ENCODE measurements around the gene RPS29. TPM values are rescaled to one million over a fixed set of nuclear protein-coding genes. Genes with fewer than 3 reads are reported as not detected.
"Not testable (repeated sequence)": the region's sequence is repeated elsewhere in the genome, so short reads cannot be mapped to it uniquely, and the experiment has no call there.

Gene RPS29
- polyA plus RNA-seq (ENCODE audit: insufficient read length in 12 of 12), result 1,000 to 10,000 TPM in 10 of 12 donors, 100 to 1,000 TPM in 1, not detected in 1; 665 to 2,428 (median 1,937) TPM
- long read RNA-seq, donor 1, full-length matches to known transcripts, result 3,612 of 3,643 reads
- long read RNA-seq, donor 1, partial matches to known transcripts, result 31 of 3,643 reads
- long read RNA-seq, donor 1, other reads (novel, unspliced or antisense), result 0 of 3,643 reads
- long read RNA-seq, donor 2, full-length matches to known transcripts, result 4,026 of 4,048 reads
- long read RNA-seq, donor 2, partial matches to known transcripts, result 22 of 4,048 reads
- long read RNA-seq, donor 2, other reads (novel, unspliced or antisense), result 0 of 4,048 reads
- long read RNA-seq, donor 3, full-length matches to known transcripts, result 1,284 of 1,284 reads
- long read RNA-seq, donor 3, partial matches to known transcripts, result 0 of 1,284 reads
- long read RNA-seq, donor 3, other reads (novel, unspliced or antisense), result 0 of 1,284 reads
- long read RNA-seq, donor 4, full-length matches to known transcripts, result 1,341 of 1,346 reads
- long read RNA-seq, donor 4, partial matches to known transcripts, result 5 of 1,346 reads
- long read RNA-seq, donor 4, other reads (novel, unspliced or antisense), result 0 of 1,346 reads
- long read RNA-seq, donor 5, full-length matches to known transcripts, result 3,012 of 3,025 reads
- long read RNA-seq, donor 5, partial matches to known transcripts, result 13 of 3,025 reads
- long read RNA-seq, donor 5, other reads (novel, unspliced or antisense), result 0 of 3,025 reads
- long read RNA-seq, donor 6, full-length matches to known transcripts, result 1,582 of 1,582 reads
- long read RNA-seq, donor 6, partial matches to known transcripts, result 0 of 1,582 reads
- long read RNA-seq, donor 6, other reads (novel, unspliced or antisense), result 0 of 1,582 reads
- long read RNA-seq, donor 7, full-length matches to known transcripts, result 1,443 of 1,451 reads
- long read RNA-seq, donor 7, partial matches to known transcripts, result 8 of 1,451 reads
- long read RNA-seq, donor 7, other reads (novel, unspliced or antisense), result 0 of 1,451 reads
- long read RNA-seq, donor 8, full-length matches to known transcripts, result 2,779 of 2,796 reads
- long read RNA-seq, donor 8, partial matches to known transcripts, result 17 of 2,796 reads
- long read RNA-seq, donor 8, other reads (novel, unspliced or antisense), result 0 of 2,796 reads
- long read RNA-seq, donor 9, full-length matches to known transcripts, result 2,151 of 2,151 reads
- long read RNA-seq, donor 9, partial matches to known transcripts, result 0 of 2,151 reads
- long read RNA-seq, donor 9, other reads (novel, unspliced or antisense), result 0 of 2,151 reads
- long read RNA-seq, donor 10, full-length matches to known transcripts, result 2,350 of 2,357 reads
- long read RNA-seq, donor 10, partial matches to known transcripts, result 7 of 2,357 reads
- long read RNA-seq, donor 10, other reads (novel, unspliced or antisense), result 0 of 2,357 reads
- long read RNA-seq, donor 11, full-length matches to known transcripts, result 3,438 of 3,461 reads
- long read RNA-seq, donor 11, partial matches to known transcripts, result 18 of 3,461 reads
- long read RNA-seq, donor 11, other reads (novel, unspliced or antisense), result 5 of 3,461 reads

DNA sequence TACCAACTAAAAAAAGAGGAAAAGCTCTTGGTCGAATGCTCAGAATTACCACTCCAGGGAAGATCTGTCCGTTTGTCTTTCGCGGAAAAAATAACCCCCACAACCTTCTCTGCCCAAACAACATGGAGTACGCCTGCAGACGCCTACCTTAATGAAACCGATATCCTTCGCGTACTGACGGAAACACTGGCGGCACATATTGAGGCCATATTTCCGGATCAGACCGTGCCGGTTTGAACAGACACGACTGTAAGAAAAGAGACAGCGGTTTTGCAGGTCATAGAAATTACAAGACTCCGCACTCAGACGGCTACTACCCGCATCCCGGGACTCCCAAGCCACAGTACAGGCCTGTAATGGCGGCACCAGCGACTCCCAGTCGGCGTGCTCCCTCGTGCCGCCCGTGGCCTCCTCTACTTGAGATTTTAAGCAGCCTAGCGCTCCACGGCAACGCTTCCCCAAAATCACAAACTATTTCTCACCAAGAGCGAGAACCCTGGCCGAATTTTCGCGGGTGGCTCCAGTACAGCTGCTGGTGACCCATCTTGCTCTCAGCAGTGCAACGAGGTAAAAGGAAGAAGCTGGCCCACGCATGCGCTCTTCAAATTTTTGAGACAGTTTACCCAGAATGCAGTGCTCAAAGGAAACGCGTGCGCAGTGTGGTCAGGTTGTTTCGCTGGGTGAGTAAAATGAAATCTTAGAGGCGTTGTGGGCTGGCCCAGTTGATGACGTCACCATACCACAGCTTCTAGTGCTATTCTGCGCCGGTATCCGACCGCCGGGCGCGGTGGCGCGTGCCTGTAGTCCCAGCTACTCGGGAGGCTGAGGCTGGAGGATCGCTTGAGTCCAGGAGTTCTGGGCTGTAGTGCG, at the start of gene RPS29:
Gene RPS29 (minus strand): TSS at position 578 of the 870 bp plus-strand sequence. CDS start 34 bp downstream, at position 544.
- peak; percentile 100 for DNase-seq

DNA sequence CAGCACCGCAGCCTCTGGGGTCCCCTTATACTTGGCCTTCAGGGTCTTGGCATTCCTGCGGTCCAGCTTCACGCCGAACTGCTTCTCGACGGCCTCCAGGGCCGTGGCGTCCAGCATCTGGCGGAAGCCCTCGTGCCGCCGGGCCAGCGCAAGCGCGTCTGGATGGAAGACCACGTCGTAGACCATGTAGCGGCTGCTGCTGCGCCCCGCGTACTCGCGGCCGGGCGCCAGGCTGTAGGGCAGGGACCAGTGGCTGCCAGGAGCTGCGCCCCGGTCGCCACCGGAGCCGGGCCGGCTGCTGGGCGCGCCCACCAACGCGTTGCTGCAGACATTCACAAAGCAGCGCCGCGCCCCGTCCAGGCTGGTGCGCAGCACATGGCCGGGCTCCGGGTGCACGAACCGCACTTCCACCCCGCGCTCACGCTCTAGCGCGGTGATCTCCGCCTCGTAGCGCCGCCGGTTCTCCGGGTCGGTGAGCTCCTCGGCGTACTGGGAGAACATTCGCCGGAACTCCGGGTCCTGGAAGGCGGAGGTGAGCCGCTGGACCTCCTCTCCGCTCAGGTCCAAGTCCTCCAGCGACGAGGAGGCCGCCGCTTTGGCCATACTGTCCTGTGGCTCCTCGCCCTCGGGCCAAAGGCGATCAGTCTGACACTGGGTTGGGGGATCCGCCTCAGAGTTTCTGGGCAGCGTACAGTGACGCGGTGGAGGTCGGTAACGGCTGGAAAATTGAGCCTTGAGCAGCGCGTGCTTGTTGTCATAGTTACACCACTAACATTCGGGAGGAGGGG, 48.6 kb upstream of the RPS29 start, which contains the start of gene DNAAF2:
Gene DNAAF2 (minus strand): TSS at position 698 of the 788 bp plus-strand sequence. CDS start 95 bp downstream, at position 603.
- DNase-seq, result peak; percentile 76

DNA sequence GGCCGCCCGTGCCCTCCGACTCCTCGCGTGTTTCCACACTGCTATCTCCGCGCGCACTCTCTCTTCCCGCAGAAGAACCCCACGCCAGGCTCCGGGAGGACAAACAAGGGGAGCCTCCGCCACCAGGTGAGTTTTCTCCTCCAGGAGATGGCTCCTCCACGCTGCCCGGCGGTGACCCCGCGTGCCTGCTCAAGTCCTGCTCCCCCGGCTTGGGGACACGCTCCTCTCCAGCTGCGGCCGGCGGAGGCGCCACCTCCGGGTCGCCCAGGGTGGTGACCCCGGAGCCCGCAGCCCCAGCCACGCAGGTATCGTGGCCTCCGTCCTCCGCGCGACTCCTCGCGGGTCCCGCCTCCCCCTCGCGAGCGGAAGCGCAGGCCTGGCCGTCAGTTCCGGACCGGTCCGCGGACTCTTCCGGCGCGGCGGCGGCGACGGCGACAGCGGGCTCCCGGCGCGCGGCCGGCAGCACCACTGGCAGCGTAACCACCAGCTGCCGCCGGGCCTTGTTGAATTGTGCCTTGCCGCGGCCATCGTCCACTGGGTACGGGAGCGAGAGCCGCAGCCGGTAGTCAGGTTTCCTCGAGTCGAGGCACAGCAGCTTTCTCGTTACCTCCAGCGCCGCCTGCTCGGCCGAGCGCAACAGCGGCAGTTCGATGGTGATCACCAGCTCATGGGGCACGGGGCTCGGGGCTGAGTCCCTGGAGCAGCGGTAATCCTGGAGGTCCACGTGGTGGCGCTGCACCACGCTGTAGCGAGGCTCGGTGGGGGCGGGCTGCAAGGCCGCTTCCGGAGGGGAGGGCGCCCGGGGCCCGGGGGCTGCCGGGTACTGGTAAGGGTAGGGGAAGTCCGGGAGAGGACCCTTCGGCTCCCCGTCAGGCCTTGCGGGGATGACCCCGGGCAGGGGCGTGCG, 47.7 kb upstream of the RPS29 start:
- peak; percentile 96 for DNase-seq

DNA sequence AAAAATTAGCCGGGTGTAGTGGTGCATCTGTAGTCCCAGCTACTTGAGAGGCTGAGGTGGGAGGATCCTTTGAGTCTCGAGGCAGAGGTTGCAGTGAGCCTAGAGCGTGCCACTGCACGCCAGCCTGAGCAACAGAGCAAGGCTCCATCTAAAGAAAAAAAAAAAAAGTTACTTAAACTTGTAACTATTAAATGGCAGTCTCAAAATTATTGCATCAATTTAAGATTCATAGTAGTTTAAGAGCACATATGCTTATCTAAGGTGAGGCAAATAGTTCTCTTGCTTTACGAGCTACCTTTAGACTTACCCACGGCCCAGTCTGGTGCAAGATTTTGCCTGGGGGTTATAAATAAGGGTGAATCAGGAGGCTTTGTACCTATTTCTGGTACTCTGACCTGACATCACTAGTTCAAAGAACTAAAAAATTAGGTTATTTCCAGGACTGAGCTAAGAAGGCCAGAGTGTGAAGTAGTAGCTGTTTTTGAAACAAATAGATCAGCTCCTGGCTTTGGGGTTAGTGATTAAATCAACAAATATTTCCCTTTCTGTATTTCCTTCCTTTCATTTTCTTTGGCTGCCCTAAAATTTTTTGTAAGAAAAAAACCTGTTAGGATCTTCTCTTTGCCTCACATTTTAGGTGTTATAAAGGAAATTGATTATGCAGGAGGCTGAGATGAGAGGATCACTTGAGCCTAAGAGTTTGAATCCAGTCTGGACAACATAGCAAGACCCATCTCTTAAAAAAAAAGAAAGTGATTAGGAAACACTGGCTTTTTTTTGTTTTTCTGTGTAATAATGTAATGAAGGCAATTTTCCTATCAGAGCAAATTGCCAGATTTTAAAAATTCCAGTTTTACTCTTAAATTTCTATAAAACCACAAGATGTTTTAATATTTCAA, 38.0 kb upstream of the RPS29 start:
- DNase-seq, result no peak

DNA sequence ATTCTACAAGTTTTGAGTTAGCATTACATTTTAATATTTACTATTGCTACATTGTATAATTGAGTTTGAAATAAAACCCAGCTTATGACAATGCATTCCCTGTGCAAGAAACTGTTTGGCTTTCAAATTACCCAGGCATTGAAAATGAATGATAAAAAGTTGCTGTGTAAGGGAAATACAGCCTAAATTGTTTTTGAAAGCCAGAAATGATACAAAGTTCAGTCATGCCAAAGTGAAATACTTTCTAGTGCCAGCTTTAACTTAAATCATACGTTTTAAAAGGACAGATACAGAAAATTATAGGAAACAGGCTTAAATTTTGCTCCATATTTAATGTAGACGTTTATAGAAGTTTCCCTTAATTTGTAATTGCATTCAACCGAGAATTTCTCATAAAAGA, 37.2 kb upstream of the RPS29 start:
- no peak for DNase-seq

DNA sequence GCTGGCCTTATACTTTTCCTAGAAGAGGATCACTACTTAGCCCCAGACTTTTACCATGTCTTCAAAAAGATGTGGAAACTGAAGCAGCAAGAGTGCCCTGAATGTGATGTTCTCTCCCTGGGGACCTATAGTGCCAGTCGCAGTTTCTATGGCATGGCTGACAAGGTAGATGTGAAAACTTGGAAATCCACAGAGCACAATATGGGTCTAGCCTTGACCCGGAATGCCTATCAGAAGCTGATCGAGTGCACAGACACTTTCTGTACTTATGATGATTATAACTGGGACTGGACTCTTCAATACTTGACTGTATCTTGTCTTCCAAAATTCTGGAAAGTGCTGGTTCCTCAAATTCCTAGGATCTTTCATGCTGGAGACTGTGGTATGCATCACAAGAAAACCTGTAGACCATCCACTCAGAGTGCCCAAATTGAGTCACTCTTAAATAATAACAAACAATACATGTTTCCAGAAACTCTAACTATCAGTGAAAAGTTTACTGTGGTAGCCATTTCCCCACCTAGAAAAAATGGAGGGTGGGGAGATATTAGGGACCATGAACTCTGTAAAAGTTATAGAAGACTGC, 35.9 kb upstream of the RPS29 start:
- DNase-seq, result no peak

DNA sequence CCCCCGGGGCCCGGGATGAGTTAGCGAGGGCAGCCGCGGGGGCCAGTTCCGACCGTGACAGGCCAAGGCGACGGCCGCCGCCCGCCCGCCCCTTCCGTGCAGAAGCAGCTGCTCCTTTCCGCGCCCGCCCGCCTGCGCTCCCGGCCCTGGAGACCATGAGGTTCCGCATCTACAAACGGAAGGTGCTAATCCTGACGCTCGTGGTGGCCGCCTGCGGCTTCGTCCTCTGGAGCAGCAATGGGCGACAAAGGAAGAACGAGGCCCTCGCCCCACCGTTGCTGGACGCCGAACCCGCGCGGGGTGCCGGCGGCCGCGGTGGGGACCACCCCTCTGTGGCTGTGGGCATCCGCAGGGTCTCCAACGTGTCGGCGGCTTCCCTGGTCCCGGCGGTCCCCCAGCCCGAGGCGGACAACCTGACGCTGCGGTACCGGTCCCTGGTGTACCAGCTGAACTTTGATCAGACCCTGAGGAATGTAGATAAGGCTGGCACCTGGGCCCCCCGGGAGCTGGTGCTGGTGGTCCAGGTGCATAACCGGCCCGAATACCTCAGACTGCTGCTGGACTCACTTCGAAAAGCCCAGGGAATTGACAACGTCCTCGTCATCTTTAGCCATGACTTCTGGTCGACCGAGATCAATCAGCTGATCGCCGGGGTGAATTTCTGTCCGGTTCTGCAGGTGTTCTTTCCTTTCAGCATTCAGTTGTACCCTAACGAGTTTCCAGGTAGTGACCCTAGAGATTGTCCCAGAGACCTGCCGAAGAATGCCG, 35.1 kb upstream of the RPS29 start:
- no peak for DNase-seq

DNA sequence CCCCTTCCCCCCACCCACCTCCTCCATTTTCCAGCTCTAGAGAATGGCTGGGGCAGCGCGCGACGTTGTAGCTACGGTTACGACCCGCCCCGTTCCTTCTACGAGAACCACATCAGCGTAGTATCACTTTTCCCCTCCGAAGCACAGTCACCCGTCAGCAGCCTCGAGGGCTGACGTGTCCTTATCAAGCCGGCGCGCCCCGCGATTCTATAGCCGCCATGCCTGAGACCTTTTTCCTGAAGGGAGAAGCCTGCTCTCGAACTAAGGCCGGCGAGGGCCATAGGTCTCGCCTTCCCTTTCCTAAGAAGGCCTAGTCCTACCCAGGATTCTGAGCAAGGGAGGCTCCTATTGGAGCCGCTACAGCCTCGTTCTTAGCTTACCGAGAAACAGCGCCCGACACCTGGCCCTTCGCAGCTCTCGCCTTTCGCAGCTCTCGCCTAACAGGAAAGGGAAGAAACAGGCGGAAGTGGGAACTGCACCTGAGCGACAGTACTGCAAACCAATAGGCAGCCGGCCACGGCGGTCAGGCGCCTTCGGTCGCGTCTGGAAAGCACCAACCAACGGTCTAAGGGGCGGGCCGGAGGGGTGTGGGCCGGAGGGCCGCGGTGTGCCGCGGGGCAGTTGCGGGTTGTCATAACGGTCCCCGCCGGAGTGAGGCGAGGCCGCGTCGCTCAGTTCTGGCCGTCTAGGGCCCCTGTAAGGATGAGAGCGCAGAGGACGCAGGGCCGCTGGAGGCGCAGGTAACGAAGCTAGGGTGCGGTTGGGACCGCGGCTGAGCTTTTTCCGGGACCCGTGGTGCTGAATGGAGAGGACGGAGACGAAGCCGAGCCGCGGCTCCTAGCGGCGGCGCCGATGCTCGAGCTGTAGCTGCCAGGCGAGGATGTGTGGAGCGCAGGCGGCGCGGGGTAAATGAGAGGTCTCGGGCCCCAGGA, 34.3 kb upstream of the RPS29 start, which contains the start of the genes MGAT2 and RPL36AL:
Gene MGAT2 (plus strand): TSS at position 618 of the 932 bp plus-strand sequence. CDS start 470 bp downstream, outside the sequence.
Gene RPL36AL (minus strand): TSS at position 445 of the 932 bp plus-strand sequence. CDS start 1,522 bp downstream, outside the sequence.
- peak; percentile 99 for DNase-seq

DNA sequence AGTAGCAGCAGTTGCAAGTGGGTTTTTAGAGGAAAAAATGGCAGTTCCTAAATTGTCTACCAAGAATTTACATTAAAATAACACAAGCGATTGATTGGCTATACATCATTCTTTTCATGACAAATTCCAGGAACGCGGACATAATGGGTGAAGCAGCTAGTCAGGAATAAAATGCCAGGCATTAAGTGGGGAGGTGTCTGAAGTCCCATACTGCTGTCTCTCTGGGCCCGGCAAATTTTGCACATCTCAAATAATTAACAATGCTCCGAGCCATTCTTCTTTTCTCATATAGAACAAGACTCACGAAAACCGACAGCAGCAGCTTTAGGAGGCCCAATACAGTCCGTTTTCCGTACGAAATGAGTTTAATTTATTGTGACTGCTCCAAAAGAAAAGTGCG, 33.5 kb upstream of the RPS29 start:
- DNase-seq, result no peak

DNA sequence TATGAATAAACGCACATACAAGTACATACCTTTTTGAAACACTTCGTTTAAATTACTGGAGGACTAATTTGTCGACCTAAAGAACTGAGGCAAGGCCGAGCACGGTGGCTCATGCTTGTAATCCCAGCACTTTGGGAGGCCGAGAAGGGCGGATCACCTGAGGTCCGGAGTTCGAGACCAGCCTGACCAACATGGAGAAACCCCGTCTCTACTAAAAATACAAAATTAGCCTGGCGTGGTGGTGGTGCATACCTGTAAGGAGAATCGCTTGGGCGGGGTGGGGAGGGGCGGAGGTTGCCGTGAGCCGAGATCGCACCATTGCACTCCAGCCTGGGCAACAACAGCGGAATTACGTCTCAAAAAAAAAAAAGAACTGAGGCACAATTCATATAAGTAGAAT, 33.1 kb upstream of the RPS29 start:
- DNase-seq, result not testable (repeated sequence)

DNA sequence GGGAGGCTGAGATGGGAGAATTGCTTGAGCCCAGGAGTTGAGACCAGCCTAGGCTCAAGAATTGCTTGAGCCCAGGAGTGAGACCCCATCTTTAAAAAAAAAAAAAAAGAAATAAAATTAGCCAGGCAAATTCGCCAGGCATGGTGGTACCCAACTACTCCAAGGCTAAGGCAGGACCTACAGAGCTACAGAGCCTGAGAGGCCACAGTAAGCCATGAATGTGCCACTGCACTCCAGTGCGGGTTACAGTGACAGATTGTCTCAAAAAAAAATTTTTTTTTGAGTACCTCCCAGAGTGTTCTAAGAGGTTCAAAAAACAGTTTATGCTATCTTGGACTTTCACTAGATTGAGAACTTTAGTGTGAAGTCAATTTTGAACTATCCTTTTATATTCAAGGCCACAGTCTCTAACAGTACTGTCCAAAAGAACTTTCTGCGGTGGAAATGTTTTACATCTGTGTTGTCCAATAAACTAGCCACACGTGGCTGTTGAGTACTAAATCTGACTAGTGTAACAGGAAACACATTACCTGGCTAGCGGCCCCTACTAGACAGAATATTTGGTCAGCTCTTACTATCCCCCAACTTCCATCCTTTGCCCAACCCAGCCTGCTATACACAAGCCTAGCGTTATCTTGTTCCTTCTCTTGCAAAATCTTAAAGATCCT, 31.8 kb upstream of the RPS29 start:
- no peak for DNase-seq

DNA sequence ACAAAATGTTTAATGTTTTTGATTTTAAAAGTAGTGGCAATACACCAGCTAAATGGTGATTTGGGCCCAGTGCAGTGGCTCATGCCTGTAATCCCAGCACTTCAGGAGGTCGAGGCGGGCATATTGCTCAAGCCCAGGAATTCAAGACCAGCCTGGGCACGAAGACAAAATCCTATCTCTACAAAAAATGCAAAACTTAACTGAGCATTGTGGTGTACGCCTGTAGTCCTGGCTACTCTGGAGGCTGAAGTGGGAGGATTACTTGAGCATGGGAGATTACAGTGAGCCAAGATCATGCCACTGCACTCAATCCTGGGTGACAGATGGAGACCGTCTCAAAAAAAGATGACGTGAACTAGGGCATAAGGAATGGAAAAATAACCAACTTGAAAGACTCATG, 29.6 kb upstream of the RPS29 start:
- no peak for DNase-seq

DNA sequence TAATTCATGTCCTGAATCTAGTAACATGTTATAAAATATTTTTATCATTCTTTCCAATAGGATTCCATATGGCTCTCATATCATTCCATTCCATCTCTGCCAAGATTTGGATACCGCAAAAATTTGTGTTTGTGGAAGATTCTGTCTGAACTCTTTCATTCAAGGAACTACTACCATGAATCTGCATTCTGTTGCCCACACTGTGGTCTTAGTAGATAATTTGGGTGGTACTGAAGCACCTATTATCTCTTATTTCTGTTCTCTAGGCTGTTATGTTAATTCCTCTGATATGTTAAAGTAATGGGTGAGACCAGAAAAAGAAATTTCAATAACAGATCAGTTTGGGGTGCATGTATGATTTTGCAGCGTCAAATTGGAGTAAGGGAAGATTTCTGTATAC, 28.0 kb upstream of the RPS29 start:
- DNase-seq, result no peak

DNA sequence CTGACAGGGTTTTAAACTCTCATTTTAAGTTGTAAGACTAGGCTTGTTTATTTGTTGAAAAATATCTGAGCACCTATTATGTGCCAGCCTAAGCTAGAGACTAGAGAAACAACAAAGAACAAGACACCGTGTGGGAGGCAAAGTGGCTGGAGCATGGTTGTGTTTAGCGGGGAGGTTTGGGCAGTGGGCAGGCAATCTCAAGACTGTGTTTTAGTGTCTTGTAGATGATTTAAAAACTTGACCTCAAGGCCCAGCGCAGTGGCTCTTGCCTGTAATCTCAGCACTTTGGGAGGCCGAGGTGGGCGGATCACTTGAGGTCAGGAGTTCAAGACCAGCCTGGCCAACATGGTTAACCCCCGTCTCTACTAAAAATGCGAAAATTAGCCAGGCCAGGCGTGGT, 26.5 kb upstream of the RPS29 start:
- no peak for DNase-seq

All from muscle of arm (tissue), 14 donors.